GM23248 (cell line): Measurements from ENCODE around the gene TMEM181.

Experiments used
- EZH2 ChIP-seq: fragments of 200-600 bp; sonication (generic); IDR thresholded peaks from 2 replicates; pipeline ENCODE4 v1.6.1; 2018; ENCODE audit warnings: antibody characterized with exemption, mild to moderate bottlenecking; ENCODE audit not compliant: insufficient read depth, poor library complexity, severe bottlenecking
- EZH2phosphoT487 ChIP-seq: fragments of 200-600 bp; sonication (generic); IDR thresholded peaks from 2 replicates; pipeline ENCODE4 v1.6.1; 2018; ENCODE audit warnings: antibody characterized with exemption, moderate library complexity, mild to moderate bottlenecking, low read depth; ENCODE audit not compliant: insufficient read depth

- TF ChIP-seq EZH2 (no peak), EZH2phosphoT487 (no peak)
These were observed 5.1 kb upstream of the TMEM181 start for GRCh38 chr6:158554611-158555361.
